ENCODE measurements around the gene ANAPC13.
A peak's percentile ranks its signal among the peaks of the same experiment; 100 is the strongest.

Gene ANAPC13

DNA sequence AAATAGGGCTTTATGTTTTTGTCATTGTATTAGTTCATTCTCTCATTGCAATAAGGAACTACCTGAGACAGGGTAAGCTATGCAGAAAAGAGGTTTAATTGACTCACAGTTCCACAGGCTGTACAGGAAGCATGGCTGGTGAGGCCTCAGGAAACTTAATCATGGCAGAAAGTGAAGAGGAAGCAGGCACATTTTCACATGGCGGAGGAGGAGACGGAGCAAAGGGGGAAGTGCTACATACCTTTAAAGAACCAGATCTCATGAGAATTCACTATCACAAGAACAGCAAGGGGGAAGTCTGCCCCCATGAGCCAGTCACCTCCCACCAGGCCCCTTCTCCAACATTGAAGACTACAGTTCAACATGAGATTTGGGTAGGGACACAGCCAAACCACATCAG is 25.7 kb upstream of the ANAPC13 start:
- Histone ChIP-seq H3K9me3 (ENCODE audit: control insufficient read depth in 2 of 2, low read length in 2 of 2) (no peaks in the 10 kb centered on the region), H3K4me3 (ENCODE audit: low read length in 2 of 2) (no peak overlapping the region), H3K27me3 (ENCODE audit: control insufficient read depth in 1 of 2, insufficient read depth in 2 of 2, low read length in 2 of 2) (no peaks in the 10 kb centered on the region), H3K9ac (ENCODE audit: low read length in 2 of 2) (no peak overlapping the region), H3K4me1 (ENCODE audit: control insufficient read depth, insufficient read depth, low read length) (no peaks in the 10 kb centered on the region), H3K27ac (ENCODE audit: low read length) (no peak overlapping the region), H3K36me3 (ENCODE audit: control insufficient read depth in 2 of 2, insufficient read depth in 2 of 2, low read length in 2 of 2) (peaks cover 5% of the 10 kb centered on the region in 2 donors)

DNA sequence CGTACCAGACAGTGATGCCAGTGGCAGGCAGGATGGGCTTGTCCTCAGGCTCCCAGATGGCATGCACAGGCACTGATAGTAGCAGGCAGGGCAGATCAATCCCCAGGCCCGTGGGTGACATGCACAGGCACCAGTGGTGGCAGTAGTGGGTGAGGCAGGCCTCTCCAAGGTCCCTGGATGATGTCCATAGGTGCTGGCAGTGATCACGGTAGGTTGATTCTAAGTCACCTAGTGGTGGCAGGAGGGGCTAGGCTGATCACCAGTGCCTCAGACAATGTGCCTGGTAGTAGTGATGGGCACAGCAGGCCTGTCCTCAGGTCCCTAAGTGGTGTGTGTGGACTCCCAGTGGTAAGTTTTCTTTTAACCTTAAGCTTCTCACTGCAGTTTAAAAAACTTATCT is 19.7 kb upstream of the ANAPC13 start:
- Histone ChIP-seq H3K27me3 (ENCODE audit: control insufficient read depth in 1 of 2, insufficient read depth in 2 of 2, low read length in 2 of 2) (no peaks in the 10 kb centered on the region), H3K4me1 (ENCODE audit: control insufficient read depth, insufficient read depth, low read length) (no peaks in the 10 kb centered on the region), H3K27ac (ENCODE audit: low read length) (no peak overlapping the region), H3K9me3 (ENCODE audit: control insufficient read depth in 2 of 2, low read length in 2 of 2) (peaks cover 0 to 3% of the 10 kb centered on the region in 2 donors), H3K36me3 (ENCODE audit: control insufficient read depth in 2 of 2, insufficient read depth in 2 of 2, low read length in 2 of 2) (peaks cover 0 to 4% of the 10 kb centered on the region in 2 donors), H3K4me3 (ENCODE audit: low read length in 2 of 2) (no peak overlapping the region), H3K9ac (ENCODE audit: low read length in 2 of 2) (no peak overlapping the region)

DNA sequence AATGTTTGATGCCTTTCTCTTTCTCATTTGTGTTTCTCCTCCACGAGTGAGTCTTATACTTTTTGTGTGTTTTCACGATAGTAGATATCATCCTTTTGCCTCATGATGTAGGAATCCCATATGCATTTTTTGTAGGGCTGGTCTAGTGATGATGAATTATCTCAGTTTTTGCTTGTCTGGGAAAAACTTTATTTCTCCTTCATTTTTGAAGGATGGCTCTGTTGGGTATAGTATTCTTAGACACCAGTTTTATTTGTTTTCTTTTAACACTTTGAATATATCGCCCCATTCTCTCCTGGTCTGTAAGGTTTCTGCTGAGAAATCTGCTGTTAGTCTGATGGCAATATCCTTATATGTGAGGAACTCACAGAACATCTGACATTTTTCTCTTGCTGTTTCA is 18.3 kb upstream of the ANAPC13 start:
- H3K27ac ChIP-seq (ENCODE audit: low read length) = no peak overlapping the region
- H3K4me1 ChIP-seq (ENCODE audit: control insufficient read depth, insufficient read depth, low read length) = no peaks in the 10 kb centered on the region
- no peaks in the 10 kb centered on the region for H3K27me3 ChIP-seq (ENCODE audit: control insufficient read depth in 1 of 2, insufficient read depth in 2 of 2, low read length in 2 of 2)
- H3K4me3 ChIP-seq (ENCODE audit: low read length in 2 of 2) = no peak overlapping the region
- peaks cover 0 to 3% of the 10 kb centered on the region in 2 donors for H3K9me3 ChIP-seq (ENCODE audit: control insufficient read depth in 2 of 2, low read length in 2 of 2)
- no peak overlapping the region for H3K9ac ChIP-seq (ENCODE audit: low read length in 2 of 2)
- peaks cover 0 to 1% of the 10 kb centered on the region in 2 donors for H3K36me3 ChIP-seq (ENCODE audit: control insufficient read depth in 2 of 2, insufficient read depth in 2 of 2, low read length in 2 of 2)

DNA sequence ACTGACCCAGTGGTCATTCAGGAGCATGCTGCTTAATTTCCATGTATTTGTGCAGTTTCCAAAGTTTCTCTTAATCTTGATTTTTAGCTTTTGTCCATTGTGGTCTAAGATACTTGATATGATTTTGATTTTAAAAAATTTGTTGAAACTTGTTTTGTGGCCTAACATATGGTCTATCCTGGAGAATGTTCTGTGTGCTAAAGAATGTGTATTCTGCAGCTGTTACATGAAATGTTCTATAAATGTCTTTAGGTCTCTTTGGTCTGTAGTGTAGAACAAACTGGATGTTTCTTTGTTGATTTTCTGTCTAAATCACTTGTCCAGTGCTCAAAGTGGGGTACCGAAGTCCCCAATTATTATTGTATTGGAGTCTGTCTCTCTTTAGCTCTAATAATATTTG is 17.5 kb upstream of the ANAPC13 start:
- no peak overlapping the region for H3K27ac ChIP-seq (ENCODE audit: low read length)
- no peaks in the 10 kb centered on the region for H3K4me1 ChIP-seq (ENCODE audit: control insufficient read depth, insufficient read depth, low read length)
- H3K27me3 ChIP-seq (ENCODE audit: control insufficient read depth in 1 of 2, insufficient read depth in 2 of 2, low read length in 2 of 2) = no peaks in the 10 kb centered on the region
- no peak overlapping the region for H3K4me3 ChIP-seq (ENCODE audit: low read length in 2 of 2)
- peaks cover 0 to 3% of the 10 kb centered on the region in 2 donors for H3K9me3 ChIP-seq (ENCODE audit: control insufficient read depth in 2 of 2, low read length in 2 of 2)
- H3K9ac ChIP-seq (ENCODE audit: low read length in 2 of 2) = no peak overlapping the region
- H3K36me3 ChIP-seq (ENCODE audit: control insufficient read depth in 2 of 2, insufficient read depth in 2 of 2, low read length in 2 of 2) = no peaks in the 10 kb centered on the region

DNA sequence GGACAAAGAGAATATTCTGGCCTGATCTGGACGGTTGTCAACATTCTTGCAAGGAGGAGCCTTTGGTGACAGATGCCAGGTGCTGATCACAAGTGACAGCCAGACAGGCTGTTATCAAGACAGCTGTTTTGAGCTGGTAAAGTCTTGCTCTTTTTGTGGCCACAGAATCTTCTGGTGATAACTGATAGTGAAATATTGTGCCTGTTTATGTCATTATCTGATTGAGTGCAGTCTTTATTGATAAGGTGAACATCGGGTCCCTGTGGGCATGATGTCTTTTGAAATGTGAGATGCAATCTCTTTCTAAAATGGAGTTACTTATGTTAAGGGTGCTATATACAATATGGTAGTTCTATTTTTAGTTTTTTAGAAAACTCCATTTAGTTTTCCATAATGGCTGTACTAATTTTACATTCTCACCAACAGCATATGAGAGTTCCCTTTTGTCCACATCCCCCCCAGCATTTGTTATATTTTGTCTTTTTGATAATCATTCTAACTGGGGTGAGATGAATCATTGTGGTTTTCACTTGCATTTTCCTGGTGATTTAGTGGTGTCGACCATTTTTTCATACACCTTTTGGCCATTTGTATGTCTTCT is 10.8 kb upstream of the ANAPC13 start:
- Histone ChIP-seq H3K27me3 (ENCODE audit: control insufficient read depth in 1 of 2, insufficient read depth in 2 of 2, low read length in 2 of 2) (no peaks in the 10 kb centered on the region), H3K36me3 (ENCODE audit: control insufficient read depth in 2 of 2, insufficient read depth in 2 of 2, low read length in 2 of 2) (peaks cover 4 to 8% of the 10 kb centered on the region in 2 donors)

DNA sequence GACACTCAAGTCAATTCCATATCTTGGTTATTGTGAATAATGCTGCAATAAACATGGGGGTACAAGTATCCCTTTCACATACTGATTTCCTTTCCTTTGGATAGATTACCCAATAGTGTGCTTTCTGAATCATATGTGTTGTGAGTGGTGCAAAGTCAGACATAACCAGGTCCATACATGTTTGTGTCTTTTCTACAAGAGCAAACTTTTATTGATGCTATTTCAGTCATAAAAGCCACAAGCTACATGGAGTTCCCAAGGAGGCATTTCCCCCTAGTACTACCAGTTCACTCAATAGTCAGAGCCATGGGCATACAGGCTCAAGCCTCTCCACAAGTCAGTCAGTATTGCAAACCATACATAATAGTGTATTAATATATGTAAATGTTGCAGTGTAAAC is 10.2 kb upstream of the ANAPC13 start:
- no peaks in the 10 kb centered on the region for H3K4me1 ChIP-seq (ENCODE audit: control insufficient read depth, insufficient read depth, low read length)
- H3K9ac ChIP-seq (ENCODE audit: low read length in 2 of 2) = no peak overlapping the region
- H3K4me3 ChIP-seq (ENCODE audit: low read length in 2 of 2) = no peak overlapping the region

More for the DNA sequence above, 10.8 kb upstream of the ANAPC13 start:
- Histone ChIP-seq H3K9ac (ENCODE audit: low read length in 2 of 2) (no peak overlapping the region), H3K9me3 (ENCODE audit: control insufficient read depth in 2 of 2, low read length in 2 of 2) (no peaks in the 10 kb centered on the region), H3K27ac (ENCODE audit: low read length) (no peak overlapping the region), H3K4me3 (ENCODE audit: low read length in 2 of 2) (no peak overlapping the region), H3K4me1 (ENCODE audit: control insufficient read depth, insufficient read depth, low read length) (no peaks in the 10 kb centered on the region)

DNA sequence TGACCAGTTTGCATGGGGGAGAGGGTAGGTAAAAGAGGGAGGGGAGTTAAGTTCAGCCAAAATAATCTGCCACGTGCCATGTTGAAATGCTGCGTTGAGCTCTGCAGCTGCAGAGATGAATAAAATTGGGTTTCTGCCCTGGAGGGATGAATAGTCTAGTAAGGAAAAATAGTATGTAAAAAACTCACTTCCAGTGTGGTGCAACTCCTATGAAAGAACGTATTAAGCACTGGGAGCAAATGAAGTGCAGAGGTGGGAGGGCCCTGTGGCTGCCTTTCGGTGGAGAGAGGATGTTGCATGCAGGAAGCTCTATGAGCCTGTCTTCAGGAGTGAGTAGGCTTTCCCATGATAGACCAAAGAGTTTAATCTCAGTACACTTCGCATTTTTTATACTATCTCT is 8.7 kb upstream of the ANAPC13 start:
- no peaks in the 10 kb centered on the region for H3K27me3 ChIP-seq (ENCODE audit: control insufficient read depth in 1 of 2, insufficient read depth in 2 of 2, low read length in 2 of 2)
- H3K4me1 ChIP-seq (ENCODE audit: control insufficient read depth, insufficient read depth, low read length) = no peaks in the 10 kb centered on the region

More for the DNA sequence above, 10.2 kb upstream of the ANAPC13 start:
- Histone ChIP-seq H3K27me3 (ENCODE audit: control insufficient read depth in 1 of 2, insufficient read depth in 2 of 2, low read length in 2 of 2) (no peaks in the 10 kb centered on the region), H3K27ac (ENCODE audit: low read length) (no peak overlapping the region), H3K36me3 (ENCODE audit: control insufficient read depth in 2 of 2, insufficient read depth in 2 of 2, low read length in 2 of 2) (peaks cover 4 to 8% of the 10 kb centered on the region in 2 donors), H3K9me3 (ENCODE audit: control insufficient read depth in 2 of 2, low read length in 2 of 2) (no peaks in the 10 kb centered on the region)

DNA sequence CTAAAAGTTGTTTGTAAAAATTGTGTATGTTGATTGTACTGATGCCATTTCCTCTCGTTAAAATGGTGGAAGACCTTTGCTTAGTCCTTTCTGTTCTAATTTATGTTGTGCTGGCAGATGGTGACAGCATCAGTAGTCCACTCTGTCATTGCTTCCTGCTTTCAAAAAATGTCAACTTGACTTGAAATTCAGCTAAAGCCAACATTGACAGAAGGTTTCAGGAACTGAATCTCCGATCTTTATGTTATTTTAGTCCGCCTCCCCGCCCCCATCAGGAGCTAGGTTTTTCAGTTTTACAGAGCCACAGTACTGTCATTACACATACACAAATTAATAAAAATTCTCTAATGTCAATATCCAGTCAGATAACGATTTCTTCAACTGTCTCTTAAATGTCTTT is 1.6 kb upstream of the ANAPC13 start:
- no peaks in the 10 kb centered on the region for H3K27me3 ChIP-seq (ENCODE audit: control insufficient read depth in 1 of 2, insufficient read depth in 2 of 2, low read length in 2 of 2)
- H3K27ac ChIP-seq (ENCODE audit: low read length) = no peak overlapping the region
- H3K9ac ChIP-seq (ENCODE audit: low read length in 2 of 2) = peak overlapping the region; percentile 29 to 91
- H3K4me3 ChIP-seq (ENCODE audit: low read length in 2 of 2) = no peak overlapping the region
- H3K9me3 ChIP-seq (ENCODE audit: control insufficient read depth in 2 of 2, low read length in 2 of 2) = no peaks in the 10 kb centered on the region
- peaks cover 0 to 3% of the 10 kb centered on the region in 2 donors for H3K36me3 ChIP-seq (ENCODE audit: control insufficient read depth in 2 of 2, insufficient read depth in 2 of 2, low read length in 2 of 2)
- peaks cover 24% of the 10 kb centered on the region for H3K4me1 ChIP-seq (ENCODE audit: control insufficient read depth, insufficient read depth, low read length)

More for the DNA sequence above, 8.7 kb upstream of the ANAPC13 start:
- Histone ChIP-seq H3K9ac (ENCODE audit: low read length in 2 of 2) (no peak overlapping the region), H3K9me3 (ENCODE audit: control insufficient read depth in 2 of 2, low read length in 2 of 2) (no peaks in the 10 kb centered on the region), H3K4me3 (ENCODE audit: low read length in 2 of 2) (no peak overlapping the region), H3K27ac (ENCODE audit: low read length) (no peak overlapping the region), H3K36me3 (ENCODE audit: control insufficient read depth in 2 of 2, insufficient read depth in 2 of 2, low read length in 2 of 2) (peaks cover 4 to 8% of the 10 kb centered on the region in 2 donors)

DNA sequence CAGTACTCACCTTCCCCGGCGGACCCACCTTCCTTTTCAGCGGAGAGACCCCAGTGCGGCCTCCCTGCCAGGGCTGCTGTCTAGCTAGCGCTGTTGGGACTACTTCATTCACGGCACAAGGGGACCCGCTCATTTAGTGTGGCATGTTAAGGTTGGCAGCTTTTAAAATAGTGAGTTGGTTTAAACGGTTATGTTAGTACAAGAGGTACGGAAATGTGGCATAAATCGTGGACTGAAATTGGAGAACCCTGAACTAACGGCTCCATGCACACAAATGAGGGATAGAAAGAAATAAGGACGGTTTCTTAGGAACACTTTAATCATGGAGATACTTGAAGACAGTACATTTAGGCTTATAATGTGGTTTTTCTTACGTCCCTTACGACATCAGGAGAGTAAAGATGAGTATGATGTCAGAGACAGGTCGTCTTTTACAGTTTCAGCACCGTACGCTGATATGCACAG is 824 bp upstream of the ANAPC13 start:
- Histone ChIP-seq H3K36me3 (ENCODE audit: control insufficient read depth in 2 of 2, insufficient read depth in 2 of 2, low read length in 2 of 2) (peaks cover 0 to 6% of the 10 kb centered on the region in 2 donors), H3K9ac (ENCODE audit: low read length in 2 of 2) (peak overlapping the region; percentile 91 to 99), H3K27ac (ENCODE audit: low read length) (peak overlapping the region; percentile 97), H3K27me3 (ENCODE audit: control insufficient read depth in 1 of 2, insufficient read depth in 2 of 2, low read length in 2 of 2) (no peaks in the 10 kb centered on the region), H3K9me3 (ENCODE audit: control insufficient read depth in 2 of 2, low read length in 2 of 2) (no peaks in the 10 kb centered on the region), H3K4me3 (ENCODE audit: low read length in 2 of 2) (peak overlapping the region; percentile 87 to 98), H3K4me1 (ENCODE audit: control insufficient read depth, insufficient read depth, low read length) (peaks cover 24% of the 10 kb centered on the region)

DNA sequence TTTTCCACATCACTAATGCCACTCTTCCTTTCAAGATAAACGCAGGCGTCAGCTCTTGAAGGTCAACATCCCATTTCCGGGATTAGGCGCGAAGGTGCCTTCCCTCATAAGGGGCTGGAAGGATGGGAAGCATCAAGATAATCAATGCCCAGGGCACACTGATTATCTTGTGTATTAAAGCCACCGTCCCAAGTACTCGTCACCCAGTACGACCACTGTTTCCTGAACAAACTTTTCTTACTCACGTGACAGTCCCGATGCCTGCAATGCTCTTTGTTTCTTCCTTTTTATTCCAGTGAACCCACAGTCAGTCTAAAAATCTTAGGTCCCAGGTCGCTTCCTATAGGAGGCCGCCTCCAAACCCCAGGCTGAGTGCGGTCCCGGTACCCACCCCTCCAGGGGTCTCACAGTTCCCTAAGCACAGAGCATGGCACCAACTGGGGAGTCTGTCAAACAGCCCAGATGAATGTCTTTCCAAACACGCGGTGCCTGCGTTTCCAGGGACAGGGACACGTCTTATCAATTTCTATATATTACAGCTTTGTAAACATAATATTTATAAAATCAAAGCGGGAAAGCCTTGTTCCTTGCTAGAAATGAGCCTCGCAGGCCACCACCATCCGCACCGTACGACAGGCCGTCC is 589 bp downstream of the ANAPC13 start:
- peaks cover 6 to 21% of the 10 kb centered on the region in 2 donors for H3K36me3 ChIP-seq (ENCODE audit: control insufficient read depth in 2 of 2, insufficient read depth in 2 of 2, low read length in 2 of 2)
- no peaks in the 10 kb centered on the region for H3K9me3 ChIP-seq (ENCODE audit: control insufficient read depth in 2 of 2, low read length in 2 of 2)
- H3K9ac ChIP-seq (ENCODE audit: low read length in 2 of 2) = peak overlapping the region; percentile 91 to 99
- peak overlapping the region; percentile 87 to 98 for H3K4me3 ChIP-seq (ENCODE audit: low read length in 2 of 2)
- peaks cover 24% of the 10 kb centered on the region for H3K4me1 ChIP-seq (ENCODE audit: control insufficient read depth, insufficient read depth, low read length)
- peak overlapping the region; percentile 97 for H3K27ac ChIP-seq (ENCODE audit: low read length)
- H3K27me3 ChIP-seq (ENCODE audit: control insufficient read depth in 1 of 2, insufficient read depth in 2 of 2, low read length in 2 of 2) = no peaks in the 10 kb centered on the region

Data from stomach smooth muscle (tissue), 2 donors.